CD4-positive, alpha-beta T cell treated with Interleukin-4 for 1 hour (primary cell): Measurements from ENCODE around the gene FCHO1.

Source experiments
- DNase-seq, 2 donors: peaks; one replicate each; pipeline ENCODE4 v3.0.0-alpha.2; 2020 to 2022

The FCHO1 gene

DNA sequence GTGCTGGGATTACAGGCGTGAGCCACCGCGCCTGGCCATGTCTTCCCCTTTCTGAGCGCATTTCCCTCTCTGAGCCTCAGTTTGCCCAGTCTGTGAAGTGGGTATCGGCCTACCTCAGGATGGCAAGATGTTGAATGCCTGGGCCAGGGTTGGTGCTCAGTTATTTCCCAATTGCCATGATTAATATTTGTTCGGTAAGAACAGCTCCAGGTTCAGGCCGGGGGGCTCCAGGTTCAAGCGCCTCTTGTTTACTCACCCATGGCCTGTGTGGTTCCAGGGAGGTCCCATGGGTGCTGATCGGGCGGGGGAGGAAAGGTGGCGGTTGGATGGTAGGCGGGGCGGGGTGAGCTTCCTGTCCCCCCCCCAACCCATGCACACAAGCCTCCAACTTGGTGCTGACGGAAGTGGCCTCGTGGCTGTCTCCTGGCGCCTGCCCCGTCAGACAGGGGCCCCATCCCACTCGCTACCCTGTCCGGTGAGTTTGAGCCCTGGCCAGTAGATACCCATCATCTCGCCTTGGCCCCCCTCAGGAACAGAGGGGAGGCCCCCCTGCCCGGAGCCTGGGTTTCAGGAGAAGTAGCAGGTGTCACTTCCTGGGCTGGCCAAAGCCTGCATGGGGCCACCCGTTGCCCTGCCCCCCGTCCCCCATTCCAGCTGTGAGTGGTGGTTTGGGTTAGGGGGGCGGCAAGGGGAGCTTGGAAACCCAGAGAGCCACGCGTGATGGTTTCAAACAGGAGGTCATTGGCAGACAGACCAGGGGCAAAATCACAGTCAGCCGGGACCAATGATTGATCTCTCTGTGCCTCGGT lies at the start of gene FCHO1:
Gene FCHO1, plus strand, starts transcription at position 375 of the 809 bp plus-strand sequence. CDS start 3,688 bp downstream, outside the sequence.
- DNase-seq: peak; percentile 89

GRCh38 chr19:17703824-17704463 lies 47.3 kb upstream of the FCHO1 start:
- DNase-seq: peak; percentile 66 to 72

GRCh38 chr19:17706750-17707181 lies 44.5 kb upstream of the FCHO1 start:
- DNase-seq: no peak

DNA sequence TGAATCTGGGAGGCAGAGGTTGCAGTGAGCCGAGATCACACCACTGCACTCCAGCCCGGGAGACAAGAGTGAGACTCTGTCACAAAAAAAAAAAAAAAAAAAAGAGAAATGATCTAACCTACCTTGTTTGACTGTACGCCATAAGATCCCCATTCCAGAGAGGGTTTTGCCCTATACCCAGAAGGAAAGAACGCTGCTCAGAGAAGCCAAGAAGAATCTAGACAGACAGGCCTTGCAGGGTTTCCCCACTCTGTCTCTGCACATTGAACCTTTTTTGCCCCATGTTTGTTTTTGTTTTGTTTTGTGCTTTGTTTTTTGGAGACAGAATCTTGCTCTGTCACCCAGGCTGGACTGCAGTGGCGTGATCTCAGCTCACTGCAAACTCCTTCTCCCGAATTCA lies 39.4 kb upstream of the FCHO1 start:
- DNase-seq: no peak

- DNase-seq: no peak
Measured at GRCh38 chr19:17716309-17716929, 34.9 kb upstream of the FCHO1 start.

DNA sequence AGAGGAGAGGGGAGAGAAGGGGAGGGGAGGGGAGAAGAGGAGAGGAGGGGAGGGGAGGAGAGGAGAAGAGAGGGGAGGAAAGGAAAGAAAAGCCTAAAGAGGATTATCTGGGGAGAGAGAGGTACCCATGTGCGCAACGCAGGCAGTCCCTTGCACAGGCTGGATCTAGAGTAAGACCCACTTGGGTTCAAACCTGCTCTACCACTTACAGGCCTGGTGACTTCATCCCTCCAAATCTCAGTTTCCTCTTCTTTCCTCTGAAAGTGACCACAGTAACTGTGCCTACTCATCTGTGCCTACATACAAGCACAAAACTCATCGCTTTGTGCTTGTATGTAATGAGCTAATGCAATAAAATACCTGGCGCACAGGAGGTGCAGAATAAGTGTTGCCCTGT lies 32.7 kb upstream of the FCHO1 start:
- no peak for DNase-seq

- peak; percentile 54 to 61 for DNase-seq
Measured at GRCh38 chr19:17718947-17719711, 32.1 kb upstream of the FCHO1 start, which contains the start of gene MAP1S. TSS of gene MAP1S (plus strand) at chr19:17719480. CDS start at chr19:17719503, 23 bp downstream.

- no peak for DNase-seq
Measured at GRCh38 chr19:17719730-17720400, 31.4 kb upstream of the FCHO1 start.

DNA sequence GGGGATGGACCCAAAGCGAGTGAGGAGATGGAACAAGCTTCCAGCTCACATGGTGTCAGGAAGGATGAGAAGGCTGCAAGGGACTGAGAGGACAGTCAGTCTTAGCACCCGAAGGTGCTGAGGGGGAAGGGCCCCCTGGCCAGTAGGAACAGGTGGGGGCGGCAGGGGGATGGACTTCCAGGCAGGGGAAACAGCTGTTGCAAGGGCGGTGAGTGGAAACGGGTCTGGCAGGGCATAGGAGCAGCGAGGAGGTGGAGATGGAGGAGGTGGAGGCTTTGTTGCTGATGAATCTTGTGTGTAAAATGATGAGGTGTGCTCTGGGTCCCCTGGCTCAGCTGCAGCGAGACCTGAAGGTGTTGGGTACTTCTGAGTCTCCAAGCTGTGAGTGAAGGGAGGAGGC lies 30.8 kb upstream of the FCHO1 start:
- no peak for DNase-seq

DNA sequence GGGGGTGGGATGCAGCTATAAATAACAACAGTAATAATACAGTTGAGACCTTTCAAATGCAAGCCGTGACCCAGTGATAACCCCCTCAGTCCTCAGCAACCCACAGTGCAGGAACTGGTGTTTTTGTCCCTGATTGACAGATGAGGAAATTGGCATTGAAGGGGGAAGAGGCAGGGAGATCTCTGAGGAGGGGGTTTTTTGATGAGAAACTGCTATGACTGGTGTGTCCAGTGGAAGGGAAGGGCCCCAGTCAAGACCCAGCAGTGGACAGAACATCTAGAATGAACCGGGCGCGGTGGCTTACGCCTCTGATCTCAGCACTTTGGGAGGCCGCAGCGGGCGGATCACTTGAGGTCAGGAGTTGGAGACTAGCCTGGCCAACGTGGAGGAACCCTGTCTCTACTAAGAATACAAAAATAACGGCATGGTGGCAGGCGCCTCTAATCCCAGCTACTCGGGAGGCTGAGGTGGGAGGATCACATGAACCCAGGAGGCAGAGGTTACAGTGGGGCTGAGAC lies 30.1 kb upstream of the FCHO1 start:
- no peak for DNase-seq

DNA sequence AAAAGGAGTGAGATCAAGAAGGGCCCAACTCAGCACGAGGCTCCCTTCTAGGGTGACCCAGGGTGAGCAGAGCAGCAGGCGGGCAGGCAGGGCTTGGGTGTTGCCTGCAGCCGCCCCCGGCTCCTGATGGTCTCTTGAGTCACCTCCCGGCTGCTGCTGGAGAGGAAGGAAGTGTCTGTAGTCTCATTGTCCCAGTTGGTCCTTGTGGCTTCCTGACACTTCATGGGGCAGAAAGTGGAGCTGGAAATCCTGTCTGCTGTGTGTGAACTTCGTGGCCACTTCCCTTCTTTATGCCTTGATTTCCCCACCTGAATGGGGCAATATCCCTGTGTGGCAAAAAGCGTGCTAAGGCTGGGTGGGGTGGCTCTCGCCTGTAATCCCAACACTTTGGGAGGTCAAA lies 29.5 kb upstream of the FCHO1 start:
- peak in 1 of 2 donors; percentile 21 for DNase-seq

GRCh38 chr19:17722655-17723240 lies 28.5 kb upstream of the FCHO1 start:
- no peak for DNase-seq

DNA sequence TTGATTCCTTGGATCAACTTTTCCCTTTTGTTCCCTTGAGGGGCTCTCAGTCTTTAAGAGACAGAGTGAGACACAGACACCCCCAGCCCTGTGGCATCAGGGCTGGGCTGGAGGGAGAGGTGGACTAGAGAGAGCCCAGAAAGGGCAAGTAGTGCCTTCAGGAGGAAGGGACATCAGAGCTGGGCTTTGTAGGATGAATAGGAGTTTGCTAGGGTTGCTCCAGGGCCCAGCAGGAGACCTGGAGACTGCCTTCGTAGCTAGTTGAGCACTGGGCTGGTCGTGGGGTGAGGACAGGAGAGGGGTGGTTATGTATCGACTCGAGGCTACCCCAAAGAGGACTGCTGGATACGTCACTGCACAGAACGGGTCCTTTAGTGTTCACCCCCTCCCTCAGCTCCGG lies 26.6 kb upstream of the FCHO1 start:
- DNase-seq: no peak

DNA sequence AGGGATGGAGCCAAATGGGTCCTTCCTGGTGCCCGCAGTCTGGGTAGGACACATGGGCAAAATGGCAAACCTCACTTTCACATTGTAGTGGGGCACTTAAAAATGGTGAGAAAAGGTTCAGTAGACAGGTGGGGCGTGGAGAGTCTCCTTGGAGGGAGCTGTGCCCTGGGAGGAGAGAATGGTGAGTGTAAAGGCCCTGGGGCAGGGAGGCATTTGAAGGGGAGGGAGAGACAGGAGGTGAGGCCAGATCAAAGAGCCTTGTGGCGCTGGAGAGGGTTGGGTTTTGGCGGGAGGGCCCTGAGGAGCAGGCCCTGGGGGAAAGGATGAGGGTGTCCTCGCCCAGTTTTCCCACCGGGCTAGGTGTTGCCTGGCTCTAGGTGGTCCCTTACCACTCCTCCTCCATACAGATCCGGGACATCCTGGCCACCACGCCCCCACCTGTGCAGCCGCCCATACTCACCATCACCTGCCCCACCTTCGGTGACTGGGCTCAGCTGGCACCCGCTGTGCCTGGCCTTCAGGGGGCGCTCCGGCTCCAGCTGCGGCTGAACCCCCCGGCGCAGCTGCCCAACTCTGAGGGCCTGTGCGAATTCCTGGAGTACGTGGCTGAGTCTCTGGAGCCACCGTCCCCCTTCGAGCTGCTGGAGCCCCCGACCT lies 25.7 kb upstream of the FCHO1 start:
- DNase-seq: no peak

- no peak for DNase-seq
Measured at GRCh38 chr19:17726136-17726741, 25.0 kb upstream of the FCHO1 start.

GRCh38 chr19:17726964-17727773 lies 24.1 kb upstream of the FCHO1 start:
- no peak for DNase-seq

DNA sequence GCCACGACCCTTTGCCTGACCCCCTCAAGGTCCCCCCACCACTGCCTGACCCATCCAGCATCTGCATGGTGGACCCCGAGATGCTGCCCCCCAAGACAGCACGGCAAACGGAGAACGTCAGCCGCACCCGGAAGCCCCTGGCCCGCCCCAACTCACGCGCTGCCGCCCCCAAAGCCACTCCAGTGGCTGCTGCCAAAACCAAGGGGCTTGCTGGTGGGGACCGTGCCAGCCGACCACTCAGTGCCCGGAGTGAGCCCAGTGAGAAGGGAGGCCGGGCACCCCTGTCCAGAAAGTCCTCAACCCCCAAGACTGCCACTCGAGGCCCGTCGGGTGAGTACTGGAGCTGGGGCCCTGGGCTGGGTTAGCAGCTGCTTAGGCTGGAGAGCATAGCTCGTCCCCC lies 23.4 kb upstream of the FCHO1 start:
- DNase-seq: no peak

DNA sequence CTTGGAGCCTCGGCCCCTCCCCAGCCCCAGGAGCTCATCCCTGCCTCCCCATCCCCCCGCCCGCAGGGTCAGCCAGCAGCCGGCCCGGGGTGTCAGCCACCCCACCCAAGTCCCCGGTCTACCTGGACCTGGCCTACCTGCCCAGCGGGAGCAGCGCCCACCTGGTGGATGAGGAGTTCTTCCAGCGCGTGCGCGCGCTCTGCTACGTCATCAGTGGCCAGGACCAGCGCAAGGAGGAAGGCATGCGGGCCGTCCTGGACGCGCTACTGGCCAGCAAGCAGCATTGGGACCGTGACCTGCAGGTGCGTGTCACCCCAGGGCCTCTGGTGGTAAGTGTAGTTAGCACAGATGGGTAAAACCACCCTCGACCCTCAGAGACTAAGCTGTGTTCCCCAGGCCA lies 18.1 kb upstream of the FCHO1 start:
- DNase-seq: no peak

- DNase-seq: no peak
Measured at GRCh38 chr19:17734146-17734545, 17.1 kb upstream of the FCHO1 start.

DNA sequence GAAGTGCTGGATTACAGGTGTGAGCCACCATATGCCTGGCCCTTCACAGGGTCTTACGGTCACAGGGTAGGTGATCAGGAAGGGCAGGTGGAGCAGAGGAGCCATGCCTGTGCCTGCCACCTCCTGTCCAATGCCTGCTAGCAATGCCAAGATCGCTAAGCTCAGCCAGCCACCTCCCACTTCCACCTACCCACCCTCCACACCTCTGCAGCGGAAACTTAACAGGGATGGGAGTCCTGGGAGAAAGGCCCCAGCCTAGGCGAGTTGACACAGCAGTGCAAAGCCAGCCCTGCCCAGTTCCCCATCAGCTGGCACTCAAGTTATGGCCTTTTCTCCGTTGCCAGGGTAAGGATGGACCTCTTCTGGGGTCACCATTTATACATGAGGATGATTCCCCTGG lies 15.9 kb upstream of the FCHO1 start:
- no peak for DNase-seq
